H1 (cell line): ENCODE data around the gene RUNX1. TPM values are rescaled to one million over a fixed set of nuclear protein-coding genes. Genes with fewer than 3 reads are reported as not detected.

ENCODE experiments used
- CTCF ChIA-PET: fragments of 300-600 bp; sonication (Branson Sonifier 250); formaldehyde crosslinking; loops from one replicate; lab custom pipeline; 2021; ENCODE audit not compliant: partially characterized antibody; lab: Charles Lee
- POLR2A ChIA-PET: fragments of 300-600 bp; sonication (Branson Sonifier 250); formaldehyde crosslinking; loops from one replicate; lab custom pipeline; 2021; ENCODE audit warnings: inconsistent platforms; ENCODE audit not compliant: partially characterized antibody; lab: Charles Lee
- DNase-seq, 2 experiments: peaks; one replicate each; pipeline versions ENCODE4 v3.0.0 to v3.0.0-alpha.2; 2010 to 2022; ENCODE audit warnings: low spot score in 2 of 2, low read depth in 1 of 2, mixed read lengths in 1 of 2
- FAIRE-seq: peaks from 2 replicates; lab custom pipeline; 2011; peaks lifted over from hg19 to GRCh38; lab: Jason Lieb, UNC
- H2AFZ ChIP-seq: 2 replicates; pipeline ENCODE4 v1.8.1; 2012; ENCODE audit warnings: low read length, inconsistent platforms
- H2AK5ac ChIP-seq: 2 replicates; pipeline ENCODE4 v1.6.1; 2013; ENCODE audit warnings: low read depth, low read length
- H2BK120ac ChIP-seq: replicated peaks from 2 replicates; pipeline ENCODE3; 2013; ENCODE audit warnings: low read depth, low read length, inconsistent platforms
- H2BK12ac ChIP-seq: 2 replicates; pipeline ENCODE4 v1.6.1; 2013; ENCODE audit warnings: low read depth, low read length
- H2BK15ac ChIP-seq: 2 replicates; pipeline ENCODE4 v1.6.1; 2013; ENCODE audit warnings: low read length
- H2BK20ac ChIP-seq: 2 replicates; pipeline ENCODE4 v1.6.1; 2013; ENCODE audit warnings: low read length
- H2BK5ac ChIP-seq: 2 replicates; pipeline ENCODE4 v1.6.1; 2013; ENCODE audit warnings: low read depth, low read length
- H3K14ac ChIP-seq: 2 replicates; pipeline ENCODE4 v1.6.1; 2013; ENCODE audit warnings: inconsistent platforms; ENCODE audit not compliant: insufficient read length
- H3K18ac ChIP-seq: 2 replicates; pipeline ENCODE4 v1.6.1; 2013; ENCODE audit warnings: low read length; ENCODE audit errors: extremely low read depth
- H3K23ac ChIP-seq: 2 replicates; pipeline ENCODE4 v1.6.1; 2013; ENCODE audit warnings: inconsistent platforms; ENCODE audit not compliant: insufficient read length
- H3K23me2 ChIP-seq: 2 replicates; pipeline ENCODE4 v1.6.1; 2013; ENCODE audit warnings: low read depth, low read length
- H3K27ac ChIP-seq: 2 replicates; pipeline ENCODE4 v1.6.1; 2011; ENCODE audit warnings: low read depth, low read length, inconsistent platforms
- H3K27me3 ChIP-seq, 4 experiments: replicated peaks in 1 of 4; 1 replicate in 1 of 4; 2 replicates in 3 of 4; pipeline versions ENCODE4 v1.6.1 to v1.8.1; 2011 to 2013; ENCODE audit warnings: low read length in 3 of 4, mild to moderate bottlenecking in 3 of 4, inconsistent platforms in 2 of 4, mixed read lengths in 2 of 4, moderate library complexity in 1 of 4; ENCODE audit not compliant: control insufficient read depth in 3 of 4, insufficient read depth in 3 of 4; ENCODE audit errors: extremely low read depth in 1 of 4
- H3K36me3 ChIP-seq, 4 experiments: 2 replicates each; pipeline versions ENCODE4 v1.6.1 to v1.8.1; 2011 to 2013; ENCODE audit warnings: mild to moderate bottlenecking in 4 of 4, low read length in 3 of 4, moderate library complexity in 2 of 4, control low read depth in 1 of 4, inconsistent platforms in 1 of 4; ENCODE audit not compliant: insufficient read depth in 4 of 4, control insufficient read depth in 2 of 4
- H3K4ac ChIP-seq: replicated peaks from 2 replicates; pipeline ENCODE3; 2013; ENCODE audit warnings: low read length, low read depth, mixed read lengths, inconsistent platforms; ENCODE audit not compliant: insufficient read length
- H3K4me1 ChIP-seq, 4 experiments: replicated peaks in 1 of 4; 1 replicate in 1 of 4; 2 replicates in 3 of 4; pipeline versions ENCODE4 v1.6.1 to v1.8.1; 2011 to 2013; ENCODE audit warnings: low read length in 3 of 4, inconsistent platforms in 2 of 4, mixed read lengths in 1 of 4; ENCODE audit not compliant: insufficient read depth in 4 of 4, control insufficient read depth in 3 of 4
- H3K4me2 ChIP-seq, 2 experiments: 2 replicates each; pipeline versions ENCODE4 v1.6.1 to v1.8.1; 2011 to 2013; ENCODE audit warnings: low read depth in 2 of 2, low read length in 2 of 2, control low read depth in 1 of 2, inconsistent platforms in 1 of 2, mild to moderate bottlenecking in 1 of 2; ENCODE audit not compliant: insufficient read depth in 1 of 2
- H3K4me3 ChIP-seq, 4 experiments: fragments of 200-600, 300-600 bp in 1 of 4; sonication (generic), shearing (Covaris generic), sonication (Bioruptor Twin) in 1 of 4; 2 replicates each; pipeline versions ENCODE4 v1.5.1 to v1.8.1; 2011 to 2016; ENCODE audit warnings: low read length in 4 of 4, low read depth in 3 of 4, control low read depth in 2 of 4, inconsistent platforms in 2 of 4, mild to moderate bottlenecking in 2 of 4, mixed read lengths in 1 of 4, moderate library complexity in 1 of 4; ENCODE audit not compliant: insufficient read depth in 2 of 4; ENCODE audit errors: extremely low read depth in 1 of 4
- H3K56ac ChIP-seq: replicated peaks from 2 replicates; pipeline ENCODE3; 2013; ENCODE audit warnings: low read depth, mild to moderate bottlenecking, mixed read lengths, low read length, inconsistent platforms; ENCODE audit not compliant: insufficient read length
- H3K79me1 ChIP-seq: 2 replicates; pipeline ENCODE4 v1.6.1; 2013; ENCODE audit warnings: low read depth, low read length, control low read depth
- H3K79me2 ChIP-seq, 2 experiments: 2 replicates each; pipeline versions ENCODE4 v1.6.1 to v1.8.1; 2012 to 2013; ENCODE audit warnings: low read length in 2 of 2, mild to moderate bottlenecking in 2 of 2, inconsistent platforms in 1 of 2; ENCODE audit not compliant: insufficient read depth in 2 of 2, control insufficient read depth in 1 of 2
- H3K9ac ChIP-seq, 4 experiments: replicated peaks in 1 of 4; 1 replicate in 1 of 4; 2 replicates in 3 of 4; pipeline versions ENCODE4 v1.6.1 to v1.8.1; 2011 to 2013; ENCODE audit warnings: low read depth in 3 of 4, low read length in 3 of 4, control low read depth in 2 of 4, mild to moderate bottlenecking in 2 of 4, moderate library complexity in 2 of 4, inconsistent platforms in 1 of 4; ENCODE audit errors: extremely low read depth in 1 of 4
- H3K9me3 ChIP-seq, 2 experiments: 2 replicates each; pipeline versions ENCODE4 v1.6.1 to v1.8.1; 2012 to 2013; ENCODE audit warnings: mild to moderate bottlenecking in 2 of 2, moderate library complexity in 2 of 2, control low read depth in 1 of 2, inconsistent platforms in 1 of 2, low read depth in 1 of 2, low read length in 1 of 2, mixed read lengths in 1 of 2; ENCODE audit not compliant: insufficient read depth in 2 of 2
- H4K20me1 ChIP-seq, 2 experiments: replicated peaks in 1 of 2; 2 replicates each; pipeline versions ENCODE3 to v1.8.1; 2011 to 2013; ENCODE audit warnings: inconsistent platforms in 2 of 2, low read length in 2 of 2, mild to moderate bottlenecking in 1 of 2; ENCODE audit not compliant: insufficient read depth in 2 of 2, control insufficient read depth in 1 of 2
- H4K5ac ChIP-seq: 2 replicates; pipeline ENCODE4 v1.6.1; 2013; ENCODE audit warnings: low read length, low read depth, mixed read lengths, inconsistent platforms; ENCODE audit not compliant: insufficient read length
- H4K8ac ChIP-seq: 2 replicates; pipeline ENCODE4 v1.8.0; 2013; ENCODE audit warnings: mild to moderate bottlenecking, moderate library complexity, low read length, inconsistent platforms; ENCODE audit not compliant: insufficient read depth; ENCODE audit errors: extremely low read depth
- H4K91ac ChIP-seq: replicated peaks from 2 replicates; pipeline ENCODE3; 2013; ENCODE audit warnings: low read length, mixed read lengths, inconsistent platforms; ENCODE audit not compliant: insufficient read length
- CEBPB ChIP-seq: IDR thresholded peaks from 2 replicates; pipeline ENCODE4 v1.6.1; 2012; ENCODE audit warnings: low read depth, low read length
- CHD2 ChIP-seq: IDR thresholded peaks from 2 replicates; pipeline ENCODE4 v1.6.1; 2012; ENCODE audit warnings: low read length, improper control_type of control experiment
- JUND ChIP-seq: IDR thresholded peaks from 2 replicates; pipeline ENCODE4 v1.6.1; 2011; ENCODE audit warnings: mild to moderate bottlenecking, improper control_type of control experiment, low read length
- KDM1A ChIP-seq: fragments of 200-600, 300-600 bp; sonication (generic); IDR thresholded peaks from 2 replicates; pipeline ENCODE4 v1.7.1; 2016; ENCODE audit warnings: mild to moderate bottlenecking, low read length, borderline replicate concordance
- POLR2A ChIP-seq, 2 experiments: IDR thresholded peaks; 1 replicate in 1 of 2; 2 replicates in 1 of 2; pipeline ENCODE4 v1.6.1; 2011; ENCODE audit warnings: low read depth in 2 of 2, low read length in 2 of 2, mild to moderate bottlenecking in 2 of 2; ENCODE audit errors: control extremely low read depth in 1 of 2
- RAD21 ChIP-seq, 2 experiments: IDR thresholded peaks in 1 of 2; conservative IDR thresholded peaks in 1 of 2; 2 replicates each; pipeline ENCODE4 v1.6.1; 2011; ENCODE audit warnings: low read depth in 2 of 2, low read length in 2 of 2, improper control_type of control experiment in 1 of 2, inconsistent platforms in 1 of 2, mild to moderate bottlenecking in 1 of 2, moderate library complexity in 1 of 2
- SUZ12 ChIP-seq: fragments of 200-600 bp; sonication (generic); IDR thresholded peaks from 2 replicates; pipeline ENCODE4 v1.6.1; 2012; ENCODE audit warnings: mild to moderate bottlenecking, inconsistent platforms, low read length, moderate library complexity, mixed read lengths
- YY1 ChIP-seq: IDR thresholded peaks from 2 replicates; pipeline ENCODE4 v1.6.1; 2011; ENCODE audit warnings: low read depth, mild to moderate bottlenecking, low read length
- WGBS, 2 experiments: shearing (Covaris generic) in 1 of 2; methylation state at CpG; one replicate each; pipeline versions ENCODE4 v1.1.6 to v1.1.7; 2013 to 2015; ENCODE audit warnings: low lambda C conversion rate in 2 of 2, mixed read lengths in 2 of 2, inconsistent platforms in 1 of 2, low coverage in 1 of 2, missing lambda C conversion rate in 1 of 2; ENCODE audit not compliant: insufficient replicate concordance in 2 of 2, insufficient coverage in 1 of 2, insufficient read length in 1 of 2; ENCODE audit errors: extremely low coverage in 1 of 2, missing lambda C conversion rate in 1 of 2; 5-methylcytosine and 5-hydroxymethylcytosine counted together
- polyA plus RNA-seq, 7 experiments: library from polyadenylated mRNA; depleted of rRNA in 3 of 7; stranded (reverse) in 5 of 7; unstranded in 2 of 7; fragments of >200 nt in 5 of 7; fragments of 200-250 nt in 2 of 7; gene quantifications; 1 replicate in 5 of 7; 2 replicates in 1 of 7; 4 replicates in 1 of 7; pipeline versions ENCODE4 v1.2.1 to v1.2.3, GENCODE V29; 2011 to 2013; ENCODE audit warnings: missing spikeins in 2 of 7, mixed read lengths in 2 of 7
- total RNA-seq: library from RNA; stranded (reverse); fragmentation: NEBNext Ultra II Directional; extraction: Animal tissue kit (Norgen Biotek cat#: 25700); gene quantifications from 2 replicates; pipeline ENCODE4 v1.2.1, GENCODE V29; 2021
- TF ChIP-seq, protein P1 (sequence below): IDR thresholded peaks from 2 replicates; pipeline ENCODE4 v1.6.1; 2012; ENCODE audit warnings: inconsistent platforms
- TF ChIP-seq, protein P2 (sequence below), 3 experiments: IDR thresholded peaks; 1 replicate in 2 of 3; 2 replicates in 1 of 3; pipeline versions ENCODE4 v1.5.1 to v1.6.1; 2011; ENCODE audit warnings: low read length in 3 of 3, mild to moderate bottlenecking in 3 of 3, inconsistent platforms in 2 of 3, low read depth in 1 of 3, moderate library complexity in 1 of 3; ENCODE audit not compliant: insufficient read depth in 1 of 3; ENCODE audit errors: control extremely low read depth in 1 of 3

The RUNX1 gene
- total and polyA plus RNA-seq, 2 of the 8 experiments (the other 6 are each of a cell fraction or from before 2014, with no cell fraction given): 0.20 to 0.60 TPM

DNA sequence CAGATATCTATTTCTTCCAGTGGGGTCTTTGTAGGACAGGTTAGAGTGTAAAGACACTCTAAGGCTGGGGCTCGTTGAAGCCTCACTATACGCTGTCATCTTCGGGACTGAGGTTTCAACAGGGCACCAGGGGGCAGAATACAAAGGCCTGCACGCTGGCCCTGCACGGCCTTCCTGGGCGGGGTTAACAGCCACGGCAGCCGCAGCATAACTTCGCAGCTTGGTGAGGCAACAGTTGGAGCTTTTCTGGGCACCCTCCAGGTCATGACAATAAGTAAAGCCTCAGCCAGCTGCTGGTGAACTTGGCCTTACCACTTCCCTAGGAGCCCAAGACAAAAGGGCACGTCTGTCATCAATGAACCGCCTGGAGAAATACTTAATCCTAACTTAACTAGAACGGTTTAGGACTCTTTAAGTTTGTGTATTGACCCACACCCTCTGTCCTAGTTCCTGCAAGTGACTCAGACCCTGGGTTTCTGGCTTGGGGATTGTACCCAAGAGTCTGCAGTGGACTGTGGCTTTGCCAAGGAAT lies 2.3 kb upstream of the RUNX1 start:
- Histone ChIP-seq H2BK15ac (no peak overlapping the region), H4K8ac (no peak overlapping the region), H4K91ac (no peak overlapping the region), H2AFZ (peak overlapping the region; percentile 60; the same call in 1 of the 2 replicates), H2BK5ac (no peak overlapping the region), H3K4ac (no peak overlapping the region), H3K4me1 (peaks cover 2 to 4% (median 2%) of the 10 kb centered on the region in 4 experiments; a peak in 2 of 7 replicates), H3K79me2 (no peaks in the 10 kb centered on the region), H3K56ac (no peak overlapping the region), H3K79me1 (no peaks in the 10 kb centered on the region), H2BK120ac (no peak overlapping the region), H2AK5ac (no peak overlapping the region), H3K14ac (no peak overlapping the region), H3K36me3 (no peaks in the 10 kb centered on the region; a peak in 1 of 8 replicates), H3K9me3 (no peaks in the 10 kb centered on the region), H3K27ac (no peak overlapping the region), H3K27me3 (peaks cover 0 to 2% (median 0%) of the 10 kb centered on the region in 4 experiments; a peak in 1 of 7 replicates), H4K5ac (no peak overlapping the region), H3K23ac (no peak overlapping the region), H3K4me3 (no peak overlapping the region), H3K23me2 (no peaks in the 10 kb centered on the region; the same call in 1 of the 2 replicates), H3K4me2 (no peak overlapping the region), H3K9ac (no peak overlapping the region), H2BK20ac (no peak overlapping the region), H3K18ac (no peak overlapping the region), H4K20me1 (no peaks in the 10 kb centered on the region), H2BK12ac (no peak overlapping the region)
- TF ChIP-seq, protein P1, sequence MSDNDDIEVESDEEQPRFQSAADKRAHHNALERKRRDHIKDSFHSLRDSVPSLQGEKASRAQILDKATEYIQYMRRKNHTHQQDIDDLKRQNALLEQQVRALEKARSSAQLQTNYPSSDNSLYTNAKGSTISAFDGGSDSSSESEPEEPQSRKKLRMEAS: 0 out of 2 replicates have a peak, but pooled peaks have one; percentile 30
- TF ChIP-seq CEBPB: peak; percentile 70
- TF ChIP-seq RAD21 (IDR thresholded peaks at IDR 0.05 in 1 of 2, conservative IDR thresholded peaks at IDR 0.05 in 1 of 2; ENCODE audit: low read depth in 2 of 2, low read length in 2 of 2): peak; percentile 69 to 75
- TF ChIP-seq SUZ12: no peak
- TF ChIP-seq POLR2A (IDR thresholded peaks at IDR 0.05; ENCODE audit: control extremely low read depth in 1 of 2, low read depth in 2 of 2, low read length in 2 of 2): no peak
- 0 out of 2 replicates have a peak, but pooled peaks have one; percentile 20 for TF ChIP-seq JUND
- no peak for TF ChIP-seq KDM1A
- no peak for TF ChIP-seq CHD2
- TF ChIP-seq, protein P2, sequence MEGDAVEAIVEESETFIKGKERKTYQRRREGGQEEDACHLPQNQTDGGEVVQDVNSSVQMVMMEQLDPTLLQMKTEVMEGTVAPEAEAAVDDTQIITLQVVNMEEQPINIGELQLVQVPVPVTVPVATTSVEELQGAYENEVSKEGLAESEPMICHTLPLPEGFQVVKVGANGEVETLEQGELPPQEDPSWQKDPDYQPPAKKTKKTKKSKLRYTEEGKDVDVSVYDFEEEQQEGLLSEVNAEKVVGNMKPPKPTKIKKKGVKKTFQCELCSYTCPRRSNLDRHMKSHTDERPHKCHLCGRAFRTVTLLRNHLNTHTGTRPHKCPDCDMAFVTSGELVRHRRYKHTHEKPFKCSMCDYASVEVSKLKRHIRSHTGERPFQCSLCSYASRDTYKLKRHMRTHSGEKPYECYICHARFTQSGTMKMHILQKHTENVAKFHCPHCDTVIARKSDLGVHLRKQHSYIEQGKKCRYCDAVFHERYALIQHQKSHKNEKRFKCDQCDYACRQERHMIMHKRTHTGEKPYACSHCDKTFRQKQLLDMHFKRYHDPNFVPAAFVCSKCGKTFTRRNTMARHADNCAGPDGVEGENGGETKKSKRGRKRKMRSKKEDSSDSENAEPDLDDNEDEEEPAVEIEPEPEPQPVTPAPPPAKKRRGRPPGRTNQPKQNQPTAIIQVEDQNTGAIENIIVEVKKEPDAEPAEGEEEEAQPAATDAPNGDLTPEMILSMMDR (IDR thresholded peaks at IDR 0.05; ENCODE audit: control extremely low read depth in 1 of 3, insufficient read depth in 1 of 3, low read depth in 1 of 3, low read length in 3 of 3): peak; percentile 59 to 73 (median 72)
- peak; percentile 87 for TF ChIP-seq YY1
- 34% methylated on average over 12 of the region's 12 CpGs; no CpG with 5 or more reads in 1 of the 2 experiments for WGBS, 2 experiments
- ChIA-PET CTCF (interaction anchor here (0.7 to 3.8 kb wide), 12 partner anchors 11 to 788 kb away, joined by 3 to 16 read pairs (median 4); no protein-coding TSS in a partner anchor), POLR2A (no interaction called here)
- DNase-seq (peak; percentile 58 to 79), FAIRE-seq (no peak)
